Measurements from ENCODE around the gene NCSTN. TPM values are rescaled to one million over a fixed set of nuclear protein-coding genes. Genes with fewer than 3 reads are reported as not detected.

Gene NCSTN
- total RNA-seq (90.3 and 103 TPM in 2 replicates), polyA plus RNA-seq (112 and 120 TPM in 2 replicates)

DNA sequence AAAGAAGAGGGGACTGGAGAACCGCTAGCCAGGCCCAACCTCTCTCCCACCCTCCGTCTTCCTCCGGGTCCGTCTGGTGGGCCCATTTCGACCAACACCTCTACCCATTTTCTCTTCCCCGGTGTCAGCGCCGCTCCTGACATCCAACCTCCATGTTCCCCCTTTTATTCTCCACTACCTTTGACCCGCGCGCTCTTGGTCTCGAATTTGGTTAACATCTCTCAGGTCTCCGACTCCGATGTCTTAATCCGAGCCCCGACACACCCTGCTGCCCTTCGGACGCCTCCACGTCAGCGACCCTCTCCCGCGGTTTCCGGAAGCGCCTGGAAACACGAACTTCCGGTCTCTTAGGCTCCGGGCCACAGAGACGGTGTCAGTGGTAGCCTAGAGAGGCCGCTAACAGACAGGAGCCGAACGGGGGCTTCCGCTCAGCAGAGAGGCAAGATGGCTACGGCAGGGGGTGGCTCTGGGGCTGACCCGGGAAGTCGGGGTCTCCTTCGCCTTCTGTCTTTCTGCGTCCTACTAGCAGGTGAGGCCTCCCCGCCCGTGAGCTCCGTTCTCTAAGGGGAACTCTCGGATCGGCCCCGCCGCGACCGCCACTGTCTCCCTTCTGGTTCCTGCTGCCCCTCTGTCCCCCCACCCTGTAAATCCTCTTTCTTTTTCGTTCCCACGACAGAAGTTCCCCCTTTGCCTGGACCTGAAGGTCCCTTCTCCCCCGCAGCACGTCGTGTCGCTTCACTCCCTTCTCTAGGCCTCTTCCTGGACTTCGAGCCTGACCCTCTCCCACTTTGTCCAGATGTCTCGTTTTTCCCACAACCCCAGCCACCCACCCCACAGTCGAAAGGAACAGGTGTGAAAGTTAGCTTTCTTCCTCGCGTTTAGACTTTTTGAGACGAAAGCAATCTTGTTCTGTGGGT, at the start of gene NCSTN, which contains the start of gene COPA:
Gene NCSTN, plus strand, starts transcription at position 431 of the 917 bp plus-strand sequence. Its CDS starts 14 bp downstream, at position 445.
Gene COPA, minus strand, starts transcription at position 298 of the 917 bp plus-strand sequence. Its CDS starts 80 bp downstream, at position 218.
- Histone ChIP-seq H3K79me2 (peaks cover 90% of the 10 kb centered on the region), H3K4me3 (peak within 1 kb of the TSS; percentile 85), H3K9me3 (ENCODE audit: low read depth) (no peaks in the 10 kb centered on the region), H3K4me2 (peak within 1 kb of the TSS; percentile 88), H3K27me3 (no peaks in the 10 kb centered on the region), H4K20me1 (ENCODE audit: insufficient read depth, poor library complexity, severe bottlenecking) (peaks cover 32% of the 10 kb centered on the region), H3K36me3 (replicated peaks; ENCODE audit: insufficient read depth, low read depth) (no peaks in the 10 kb centered on the region), H2AFZ (peak within 1 kb of the TSS; percentile 91), H3K9me2 (replicated peaks; ENCODE audit: insufficient read depth) (no peaks in the 10 kb centered on the region), H3K27ac (peak within 1 kb of the TSS; percentile 94), H3K4me1 (ENCODE audit: insufficient read depth) (peaks cover 12% of the 10 kb centered on the region)
- WGBS (ENCODE audit: low lambda C conversion rate, missing lambda C conversion rate): under 1% methylated on average over 56 of the region's 58 CpGs
- no peak for TF ChIP-seq EZH2phosphoT487 (IDR thresholded peaks at IDR 0.05; ENCODE audit: low read depth, severe bottlenecking, unreplicated experiment)
- no peak for TF ChIP-seq EZH2 (IDR thresholded peaks at IDR 0.05; ENCODE audit: borderline replicate concordance)
- TF ChIP-seq, protein P1, sequence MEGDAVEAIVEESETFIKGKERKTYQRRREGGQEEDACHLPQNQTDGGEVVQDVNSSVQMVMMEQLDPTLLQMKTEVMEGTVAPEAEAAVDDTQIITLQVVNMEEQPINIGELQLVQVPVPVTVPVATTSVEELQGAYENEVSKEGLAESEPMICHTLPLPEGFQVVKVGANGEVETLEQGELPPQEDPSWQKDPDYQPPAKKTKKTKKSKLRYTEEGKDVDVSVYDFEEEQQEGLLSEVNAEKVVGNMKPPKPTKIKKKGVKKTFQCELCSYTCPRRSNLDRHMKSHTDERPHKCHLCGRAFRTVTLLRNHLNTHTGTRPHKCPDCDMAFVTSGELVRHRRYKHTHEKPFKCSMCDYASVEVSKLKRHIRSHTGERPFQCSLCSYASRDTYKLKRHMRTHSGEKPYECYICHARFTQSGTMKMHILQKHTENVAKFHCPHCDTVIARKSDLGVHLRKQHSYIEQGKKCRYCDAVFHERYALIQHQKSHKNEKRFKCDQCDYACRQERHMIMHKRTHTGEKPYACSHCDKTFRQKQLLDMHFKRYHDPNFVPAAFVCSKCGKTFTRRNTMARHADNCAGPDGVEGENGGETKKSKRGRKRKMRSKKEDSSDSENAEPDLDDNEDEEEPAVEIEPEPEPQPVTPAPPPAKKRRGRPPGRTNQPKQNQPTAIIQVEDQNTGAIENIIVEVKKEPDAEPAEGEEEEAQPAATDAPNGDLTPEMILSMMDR (IDR thresholded peaks at IDR 0.05; ENCODE audit: poor library complexity): no peak
- peak; percentile 97 for DNase-seq (ENCODE audit: low spot score)

DNA sequence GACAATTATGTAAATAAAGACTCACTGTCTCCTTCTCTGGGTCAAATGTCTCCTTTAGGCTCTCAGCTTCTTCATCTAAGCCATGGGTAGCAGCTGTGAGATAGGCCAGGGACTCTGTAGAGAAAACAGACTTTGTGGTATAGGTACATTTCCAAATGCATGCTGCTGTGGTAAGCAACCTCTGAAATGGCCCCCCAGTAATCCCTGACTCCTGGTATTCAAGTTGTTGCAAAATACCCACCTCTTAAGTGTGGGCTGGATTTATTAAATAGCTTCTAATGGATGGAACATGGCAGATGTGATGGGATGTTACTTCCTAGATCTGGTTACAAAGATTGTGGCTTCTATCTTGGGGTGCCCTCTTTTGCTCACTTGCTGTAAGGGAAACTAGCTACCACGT, 47.1 kb upstream of the NCSTN start:
- Histone ChIP-seq H3K4me2 (no peak overlapping the region), H3K79me2 (no peaks in the 10 kb centered on the region), H4K20me1 (ENCODE audit: insufficient read depth, poor library complexity, severe bottlenecking) (no peaks in the 10 kb centered on the region), H3K36me3 (replicated peaks; ENCODE audit: insufficient read depth, low read depth) (peaks cover 11% of the 10 kb centered on the region), H3K9me2 (replicated peaks; ENCODE audit: insufficient read depth) (no peaks in the 10 kb centered on the region), H3K27ac (no peak overlapping the region), H3K4me3 (no peak overlapping the region), H3K4me1 (ENCODE audit: insufficient read depth) (no peaks in the 10 kb centered on the region), H3K9me3 (ENCODE audit: low read depth) (no peaks in the 10 kb centered on the region), H3K27me3 (no peaks in the 10 kb centered on the region), H2AFZ (no peak overlapping the region)
- no peak for TF ChIP-seq EZH2phosphoT487 (IDR thresholded peaks at IDR 0.05; ENCODE audit: low read depth, severe bottlenecking, unreplicated experiment)
- TF ChIP-seq, protein P1 (IDR thresholded peaks at IDR 0.05; ENCODE audit: poor library complexity): no peak
- TF ChIP-seq EZH2 (IDR thresholded peaks at IDR 0.05; ENCODE audit: borderline replicate concordance): no peak
- 96% methylated on average over 1 of the region's 1 CpG for WGBS (ENCODE audit: low lambda C conversion rate, missing lambda C conversion rate)
- DNase-seq (ENCODE audit: low spot score): no peak

DNA sequence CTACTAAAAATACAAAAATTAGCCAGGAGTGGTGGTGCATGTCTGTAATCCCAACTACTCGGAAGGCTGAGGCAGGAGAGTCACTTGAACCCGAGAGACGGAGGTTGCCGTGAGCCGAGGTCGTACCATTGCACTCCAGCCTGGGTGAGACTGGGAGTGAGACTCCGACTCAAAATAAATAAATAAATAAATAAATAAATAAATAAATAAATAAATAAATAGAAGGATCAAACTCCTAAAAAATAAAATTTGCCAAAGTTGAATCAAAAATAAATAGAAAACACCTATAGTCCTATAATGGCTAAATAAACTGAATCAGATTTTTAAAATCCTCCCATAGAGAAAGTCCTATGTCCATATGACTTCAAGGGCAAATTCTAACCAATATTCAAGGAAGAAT, 43.0 kb upstream of the NCSTN start:
- DNase-seq (ENCODE audit: low spot score): no peak

More for the DNA sequence above, 43.0 kb upstream of the NCSTN start:
- Histone ChIP-seq H3K79me2 (no peaks in the 10 kb centered on the region), H3K27ac (no peak overlapping the region), H3K4me1 (ENCODE audit: insufficient read depth) (no peaks in the 10 kb centered on the region), H3K4me2 (no peak overlapping the region), H4K20me1 (ENCODE audit: insufficient read depth, poor library complexity, severe bottlenecking) (no peaks in the 10 kb centered on the region), H3K36me3 (replicated peaks; ENCODE audit: insufficient read depth, low read depth) (peaks cover 4% of the 10 kb centered on the region), H3K4me3 (no peak overlapping the region), H2AFZ (no peak overlapping the region), H3K27me3 (no peaks in the 10 kb centered on the region), H3K9me2 (replicated peaks; ENCODE audit: insufficient read depth) (no peaks in the 10 kb centered on the region), H3K9me3 (ENCODE audit: low read depth) (no peaks in the 10 kb centered on the region)
- 83% methylated on average over 7 of the region's 7 CpGs for WGBS (ENCODE audit: low lambda C conversion rate, missing lambda C conversion rate)
- TF ChIP-seq EZH2 (IDR thresholded peaks at IDR 0.05; ENCODE audit: borderline replicate concordance) (no peak), EZH2phosphoT487 (IDR thresholded peaks at IDR 0.05; ENCODE audit: low read depth, severe bottlenecking, unreplicated experiment) (no peak)
- TF ChIP-seq, protein P1 (IDR thresholded peaks at IDR 0.05; ENCODE audit: poor library complexity): no peak

All from hepatocyte (in vitro differentiated cells).